ENCODE data around the gene SLC13A4.
"Not testable (repeated sequence)": the region's sequence is repeated elsewhere in the genome, so short reads cannot be mapped to it uniquely, and the experiment has no call there.

SLC13A4 gene

DNA sequence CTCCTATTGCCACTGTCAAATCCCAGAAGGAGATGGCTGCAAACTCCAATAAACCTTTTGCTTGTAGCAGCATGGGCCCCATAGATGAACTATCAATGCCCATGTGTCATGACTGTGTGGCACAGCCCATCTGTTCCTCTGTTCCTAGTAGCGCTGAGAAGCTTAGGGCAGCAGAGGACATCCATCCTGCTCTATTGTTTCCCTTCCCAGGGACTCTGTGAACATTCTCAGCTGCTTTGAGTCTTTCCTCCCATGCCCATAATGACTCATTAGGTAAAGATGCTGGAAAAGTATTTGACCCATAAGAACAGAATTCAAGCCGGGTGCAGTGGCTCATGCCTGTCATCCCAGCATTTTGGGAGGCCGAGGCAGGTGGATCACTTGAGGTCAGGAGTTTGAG lies 37.4 kb downstream of the SLC13A4 start:
- DNase-seq: peak; percentile 24

DNA sequence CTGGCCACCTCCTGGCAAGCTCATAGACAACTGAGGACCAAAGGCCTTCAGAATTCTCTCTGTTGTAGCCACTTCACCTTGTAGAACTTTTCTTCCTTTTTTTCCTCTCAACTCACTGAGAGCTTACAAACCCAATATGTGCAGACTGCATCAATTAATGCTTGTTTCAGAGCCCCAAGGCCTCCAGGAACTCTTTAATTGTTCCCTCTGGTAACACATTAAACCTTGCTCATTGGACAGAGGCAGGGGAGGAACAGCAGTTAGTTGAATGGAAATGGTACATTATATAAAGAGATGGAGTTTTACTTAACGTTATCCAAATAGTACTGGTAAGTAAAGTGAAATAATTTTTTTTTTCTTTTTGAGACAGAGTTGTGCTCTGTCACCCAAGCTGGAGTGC lies 40.5 kb downstream of the SLC13A4 start:
- DNase-seq: no peak

DNA sequence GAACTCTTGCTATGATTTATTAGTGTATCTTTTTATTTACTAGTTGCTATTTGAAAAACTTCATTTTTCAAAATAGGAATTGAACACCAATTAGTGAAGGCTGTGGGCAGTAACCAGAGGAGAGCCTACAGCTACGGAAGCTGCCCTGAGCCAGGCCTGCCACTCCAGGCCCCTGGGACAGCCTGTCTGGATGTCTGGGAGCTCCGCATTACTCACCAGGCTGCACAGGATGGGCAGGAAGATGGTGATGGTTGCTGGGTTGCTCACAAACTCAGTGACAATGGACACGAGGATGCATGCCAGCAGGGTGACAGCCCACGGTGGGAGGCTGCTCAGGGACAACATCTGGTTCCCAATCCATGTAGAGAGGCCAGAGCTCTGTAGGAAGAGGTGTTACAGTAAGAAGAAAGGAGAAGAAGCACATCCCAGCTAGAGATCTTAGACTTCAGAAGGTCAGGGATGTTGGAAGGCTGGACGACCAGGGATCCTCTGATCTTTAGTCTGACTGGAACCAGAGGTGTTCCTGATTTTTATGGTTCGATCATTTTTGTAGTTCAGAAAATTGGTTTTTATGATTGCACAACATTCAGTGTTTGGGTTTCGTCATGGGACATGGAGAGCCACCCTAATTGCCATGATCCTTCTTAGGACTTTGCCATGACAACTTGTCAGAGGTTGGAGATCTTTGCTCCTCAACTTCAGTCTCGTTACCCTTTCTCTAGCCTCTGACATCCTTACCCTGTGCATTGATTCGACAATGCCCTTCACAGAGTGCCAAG lies 42.5 kb downstream of the SLC13A4 start:
- DNase-seq: no peak

DNA sequence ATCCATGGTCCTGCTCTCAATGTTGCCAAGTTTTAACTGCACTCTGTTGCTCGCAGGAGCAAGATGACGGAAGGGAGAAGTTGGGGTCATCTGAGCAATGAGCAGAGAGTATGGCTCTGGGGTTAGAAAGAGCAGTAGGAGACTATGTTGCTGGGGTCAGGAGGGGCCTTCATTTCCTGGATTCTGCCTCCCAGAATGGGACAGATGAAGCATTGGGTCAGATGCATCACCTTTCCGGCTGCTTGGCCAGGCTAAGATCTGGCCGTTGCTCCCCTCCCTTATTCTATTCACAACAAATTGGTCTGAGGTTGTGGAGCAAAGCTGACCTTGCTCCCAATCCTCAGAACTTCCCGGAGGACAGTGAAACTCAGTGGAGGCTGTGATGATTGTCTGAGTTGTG lies 43.3 kb downstream of the SLC13A4 start:
- DNase-seq: no peak

DNA sequence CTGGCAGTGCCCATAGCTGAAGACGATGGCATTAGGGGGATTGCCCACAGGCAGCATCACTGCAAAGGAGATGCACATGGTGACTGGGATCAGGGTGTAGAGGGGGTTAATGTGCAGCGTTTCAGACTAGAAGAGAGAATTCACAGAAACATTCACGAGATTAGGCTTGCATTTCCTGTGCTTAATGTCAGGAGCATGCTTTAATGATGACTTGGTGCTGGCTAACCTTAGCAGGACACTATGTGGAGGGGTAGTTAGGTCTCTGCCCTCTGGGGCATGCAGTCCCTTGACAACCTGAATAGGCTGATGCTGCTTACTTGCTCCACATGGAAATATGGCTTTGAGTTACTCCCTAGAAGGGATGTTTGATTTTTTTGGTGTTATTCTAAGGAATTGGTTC lies 43.9 kb downstream of the SLC13A4 start:
- peak; percentile 35 for DNase-seq

DNA sequence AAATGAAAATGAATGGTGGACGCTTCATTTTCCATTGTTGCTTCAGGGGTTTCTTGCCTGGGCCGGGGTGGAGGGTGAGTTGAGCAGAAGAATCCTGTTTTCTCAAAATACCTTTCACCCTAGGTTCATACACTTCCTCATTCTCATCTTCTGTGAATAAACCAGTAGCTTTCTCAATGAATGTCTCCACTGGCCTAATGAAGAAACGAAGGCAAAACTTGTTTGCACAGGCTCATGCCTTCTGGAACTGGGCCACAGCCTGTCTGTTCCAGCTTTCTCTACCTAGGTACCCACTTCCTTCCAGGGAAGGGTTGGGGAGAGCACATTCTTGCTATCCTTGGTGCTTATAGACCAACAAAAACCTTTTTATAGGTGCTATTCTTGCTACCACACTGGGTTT lies 44.4 kb downstream of the SLC13A4 start:
- DNase-seq: no peak

DNA sequence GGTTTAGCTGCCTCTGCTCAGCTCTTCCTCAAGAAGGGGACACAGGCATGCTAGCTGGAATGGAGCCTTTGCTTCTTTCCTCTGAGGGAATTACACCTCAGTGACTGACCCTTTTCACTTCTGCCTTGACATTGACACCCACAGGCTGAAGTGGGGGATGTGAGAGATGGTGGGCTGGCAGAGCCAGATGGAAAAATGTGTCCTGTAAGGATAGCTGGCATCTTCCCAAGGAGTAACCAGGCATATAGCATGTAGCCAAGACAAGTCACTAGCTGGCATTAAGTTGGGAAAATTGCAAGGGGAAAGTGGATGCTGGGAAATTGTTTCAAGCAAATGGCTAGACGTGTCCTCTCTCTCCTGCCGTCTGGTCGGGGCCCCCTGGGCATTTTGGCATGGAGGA lies 45.8 kb downstream of the SLC13A4 start:
- no peak for DNase-seq

DNA sequence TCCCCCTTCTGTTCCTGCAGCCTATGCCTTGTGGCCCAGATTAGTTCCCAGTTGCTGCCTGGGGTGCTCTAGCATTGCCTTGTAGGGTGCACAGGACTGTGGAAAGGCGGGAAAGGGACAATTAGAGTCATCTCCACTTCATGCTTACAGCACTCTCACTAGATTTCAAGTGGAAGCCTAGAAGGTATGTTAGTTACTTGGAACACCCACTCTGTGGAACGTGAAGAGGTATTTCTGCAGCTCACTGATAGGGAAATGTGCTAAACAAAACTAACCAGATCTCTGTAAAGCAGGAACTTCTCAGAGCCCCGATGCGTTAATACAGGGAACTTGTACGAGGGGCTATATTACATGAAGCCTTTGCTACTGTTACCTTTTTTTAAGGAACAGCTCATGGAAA lies 46.2 kb downstream of the SLC13A4 start:
- DNase-seq: no peak

DNA sequence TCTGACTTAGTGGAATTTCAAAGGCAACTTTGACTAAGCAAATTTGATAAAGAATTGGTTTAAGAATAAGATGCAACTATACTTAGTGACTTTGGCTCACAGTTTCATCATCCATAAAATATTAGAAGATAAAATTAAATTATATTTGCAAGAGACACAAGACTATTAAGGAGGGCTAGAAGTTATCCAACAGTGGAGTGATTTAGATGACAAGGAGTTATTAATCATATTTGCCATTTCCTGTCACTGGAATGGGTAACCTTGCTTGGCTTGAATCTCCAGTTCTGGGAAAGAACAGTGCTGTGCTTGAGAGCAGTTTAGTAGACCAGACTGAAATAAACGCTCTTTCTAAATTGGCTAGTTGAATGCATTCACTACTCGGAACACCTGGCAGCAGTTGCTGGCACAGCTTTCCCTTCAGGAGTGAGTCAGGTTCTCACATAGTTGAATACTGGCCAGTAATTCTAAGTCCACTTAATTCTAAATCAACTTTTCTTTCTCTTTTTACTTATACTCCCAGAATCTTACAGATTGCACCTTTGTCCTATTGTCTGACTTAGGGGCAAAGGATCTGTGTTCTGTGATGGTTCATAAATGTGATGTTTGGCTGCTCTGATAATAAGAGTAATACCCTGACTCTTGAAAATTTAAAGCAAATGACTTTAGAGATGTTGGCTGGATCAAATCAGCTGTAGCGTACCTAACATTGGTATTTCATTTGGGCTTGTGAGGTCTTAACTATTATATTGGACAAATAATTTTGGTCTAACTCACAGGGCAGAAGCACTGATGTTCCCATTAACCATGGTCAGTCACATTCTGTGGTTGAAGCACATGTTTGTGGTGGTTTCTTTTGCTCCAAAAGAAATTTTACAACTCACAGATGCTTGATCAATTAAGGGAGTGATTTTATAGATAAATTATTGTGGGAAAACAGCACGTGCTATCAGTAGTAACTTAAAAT lies 49.1 kb downstream of the SLC13A4 start:
- DNase-seq: peak; percentile 29

DNA sequence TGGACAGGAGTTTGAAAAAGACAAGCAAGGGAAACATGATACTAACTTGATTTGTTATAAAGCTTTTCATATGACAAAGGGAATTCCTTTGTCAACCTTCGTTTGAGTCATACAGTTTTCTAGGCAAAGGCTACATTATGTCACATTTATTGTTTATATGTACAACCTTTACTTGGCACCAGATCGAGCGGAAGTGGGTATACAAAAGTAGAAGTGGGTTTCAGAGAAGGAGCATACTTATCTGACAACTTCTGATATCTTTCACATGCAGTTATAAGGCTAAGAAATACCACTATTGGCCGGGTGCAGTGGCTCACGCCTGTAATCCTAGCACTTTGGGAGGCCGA lies 54.7 kb downstream of the SLC13A4 start:
- DNase-seq: peak; percentile 47

DNA sequence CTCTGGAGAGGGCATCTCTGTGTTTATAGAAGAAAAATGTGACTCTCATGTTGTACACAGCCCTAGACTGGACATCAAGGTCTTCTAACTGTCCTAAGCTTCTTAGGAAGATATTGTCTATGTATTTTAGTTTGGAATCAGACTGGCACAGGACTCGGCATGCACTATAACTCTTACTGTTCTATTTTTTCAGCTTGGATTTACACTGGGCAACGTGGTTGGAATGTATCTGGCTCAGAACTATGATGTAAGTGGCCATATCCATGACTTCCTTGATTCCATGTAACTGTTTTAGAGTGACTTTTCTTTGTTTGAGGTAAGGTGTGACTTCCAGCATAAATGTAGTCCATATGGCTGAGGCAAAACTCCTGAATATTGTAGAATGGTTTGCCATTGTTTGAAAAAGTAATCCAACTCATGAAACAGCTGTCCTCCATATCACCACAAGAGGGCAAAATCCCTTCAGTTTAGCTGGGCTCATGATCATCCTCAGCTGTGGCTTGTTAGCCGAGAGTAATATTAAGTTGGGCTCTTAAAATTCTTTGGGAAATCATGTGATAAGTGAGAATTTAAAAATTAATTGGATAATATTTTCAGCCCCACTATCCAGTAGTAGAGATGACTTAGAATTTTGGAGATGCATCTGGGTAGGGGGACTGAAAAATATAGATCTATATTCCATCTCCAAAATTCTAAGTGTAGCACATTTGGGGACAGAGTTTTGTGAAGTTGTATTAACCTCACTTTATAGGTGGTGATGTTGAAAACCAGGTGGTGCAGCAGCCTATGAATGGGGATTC lies 55.2 kb downstream of the SLC13A4 start:
- peak; percentile 75 for DNase-seq

DNA sequence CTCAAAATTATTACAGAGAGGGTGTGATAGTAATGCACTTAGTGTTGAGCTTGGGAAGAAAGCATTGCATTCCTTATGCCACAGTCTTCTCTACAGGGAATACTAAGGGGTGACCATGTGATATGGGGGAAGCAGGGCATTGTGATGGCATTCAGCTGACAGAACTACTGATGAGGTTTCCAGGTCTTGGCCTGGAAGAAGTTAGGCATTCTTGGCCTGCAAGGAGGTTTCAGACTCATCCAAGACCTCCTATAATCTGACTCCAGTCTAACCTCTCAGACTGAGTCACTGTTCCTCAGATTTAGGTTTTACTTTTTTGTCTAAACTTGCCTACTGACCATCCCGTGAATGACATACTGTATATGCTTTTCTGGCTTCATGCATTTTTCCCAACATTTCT lies 57.8 kb downstream of the SLC13A4 start:
- no peak for DNase-seq

DNA sequence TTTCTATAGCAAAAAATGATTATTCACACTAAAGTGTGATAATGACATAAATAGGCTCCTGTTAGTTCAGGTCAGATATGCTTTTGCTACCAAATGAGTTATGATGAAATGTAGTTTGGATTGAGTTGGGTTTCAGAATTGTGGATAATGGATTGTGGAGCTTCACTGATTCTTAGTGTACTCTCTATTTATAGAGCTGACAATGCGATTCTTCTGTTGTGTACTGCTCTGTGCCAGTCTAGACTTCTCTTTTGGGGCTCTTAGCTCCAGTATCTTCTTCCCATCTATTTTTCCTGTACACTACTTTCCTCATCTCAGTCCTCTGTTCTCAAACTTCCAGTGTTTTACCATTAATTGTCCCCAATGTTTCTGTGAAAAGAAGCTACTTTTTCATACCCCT lies 58.2 kb downstream of the SLC13A4 start:
- no peak for DNase-seq

DNA sequence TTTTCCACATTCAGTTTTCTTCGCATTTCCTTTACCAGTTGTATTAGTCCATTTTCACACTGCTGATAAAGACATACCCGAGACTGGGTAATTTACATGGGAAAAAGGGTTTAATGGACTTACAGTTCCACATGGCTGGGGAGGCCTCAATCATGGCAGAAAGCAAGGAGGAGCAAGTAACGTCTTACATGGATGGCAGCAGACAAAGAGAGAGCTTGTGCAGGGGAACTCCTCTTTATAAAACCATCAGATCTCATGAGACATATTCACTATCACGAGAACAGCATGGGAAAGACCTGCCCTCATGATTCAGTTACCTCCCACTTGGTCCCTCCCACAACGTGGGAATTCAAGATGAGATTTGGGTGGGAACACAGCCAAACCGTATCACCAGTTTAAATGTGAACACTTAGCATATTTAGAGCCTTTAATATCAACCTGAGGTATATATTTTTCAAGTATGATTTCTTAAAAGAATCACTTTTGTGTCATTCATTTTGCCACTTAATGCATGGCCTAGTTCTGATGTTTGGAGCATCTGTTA lies 59.1 kb downstream of the SLC13A4 start:
- not testable (repeated sequence) for DNase-seq

DNA sequence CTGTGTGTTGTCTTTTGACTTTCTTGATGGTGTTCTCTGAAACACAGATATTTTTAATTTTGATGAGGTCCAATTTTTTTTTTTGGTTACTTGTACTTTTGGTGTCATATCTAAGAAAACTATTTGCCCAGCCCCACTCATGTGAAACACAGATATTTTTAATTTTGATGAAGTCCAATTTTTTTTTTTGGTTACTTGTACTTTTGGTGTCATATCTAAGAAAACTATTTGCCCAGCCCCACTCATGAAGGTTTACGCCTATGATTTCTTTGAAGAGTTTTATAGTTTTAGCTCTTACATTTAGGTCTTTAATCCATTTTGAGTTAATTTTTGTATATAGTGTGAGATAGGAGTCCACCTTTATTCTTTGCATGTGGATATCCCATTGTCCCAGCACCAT lies 60.4 kb downstream of the SLC13A4 start:
- DNase-seq: not testable (repeated sequence)

DNA sequence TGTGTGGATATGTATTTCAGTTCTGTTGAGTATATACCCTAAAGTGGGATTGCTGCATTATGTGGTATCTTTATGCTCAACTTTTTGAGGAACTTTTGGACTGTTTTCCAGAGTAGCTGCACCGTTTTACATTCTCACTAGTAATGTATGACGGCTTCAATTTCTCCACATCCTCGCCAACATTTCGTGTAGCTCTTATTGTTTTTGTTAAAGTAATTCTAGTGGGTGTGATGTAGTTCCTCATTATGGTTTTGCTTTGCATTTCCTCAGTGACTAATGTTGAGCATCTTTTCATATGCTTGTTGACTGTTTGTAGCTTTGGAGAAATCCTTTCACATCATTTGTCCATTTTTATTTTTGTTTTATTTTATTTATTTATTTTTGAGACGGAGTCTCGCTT lies 61.1 kb downstream of the SLC13A4 start:
- no peak for DNase-seq

DNA sequence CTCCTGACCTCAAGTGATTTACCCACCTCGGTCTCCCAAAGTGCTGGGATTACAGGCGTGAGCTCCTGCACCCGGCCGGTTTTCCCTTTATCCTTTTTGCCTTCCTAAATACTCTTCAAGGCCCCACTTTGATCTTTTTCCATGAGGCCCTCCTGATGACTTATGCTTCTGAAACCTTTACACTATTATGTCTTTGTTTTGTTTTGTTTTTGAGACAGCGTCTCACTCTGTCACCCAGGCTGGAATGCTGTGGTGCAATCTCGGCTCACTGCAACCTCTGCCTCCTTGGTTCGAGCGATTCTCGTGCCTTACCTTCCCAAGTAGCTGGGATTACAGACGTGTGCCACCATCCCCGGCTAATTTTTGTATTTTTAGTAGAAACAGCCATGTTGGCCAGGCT lies 61.8 kb downstream of the SLC13A4 start:
- no peak for DNase-seq

DNA sequence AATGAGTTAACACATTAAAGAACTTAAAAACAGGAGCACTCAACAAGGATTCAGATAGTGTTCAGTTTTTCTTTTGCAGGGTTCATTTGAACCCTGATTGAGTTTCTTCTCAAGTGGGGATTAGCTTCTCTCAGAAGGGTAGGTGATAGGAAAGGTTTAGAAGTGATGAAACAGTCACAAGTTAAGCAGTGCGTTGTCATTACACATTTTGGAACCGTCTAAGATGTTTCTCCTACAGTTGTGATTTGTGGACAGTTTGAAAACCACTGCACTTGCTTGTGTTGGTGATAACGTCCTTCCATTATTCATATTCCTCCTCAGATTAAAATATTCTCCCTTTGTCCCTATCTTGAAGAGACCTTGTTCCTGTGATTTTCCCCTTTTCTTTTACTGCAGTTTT lies 62.9 kb downstream of the SLC13A4 start:
- DNase-seq: no peak

DNA sequence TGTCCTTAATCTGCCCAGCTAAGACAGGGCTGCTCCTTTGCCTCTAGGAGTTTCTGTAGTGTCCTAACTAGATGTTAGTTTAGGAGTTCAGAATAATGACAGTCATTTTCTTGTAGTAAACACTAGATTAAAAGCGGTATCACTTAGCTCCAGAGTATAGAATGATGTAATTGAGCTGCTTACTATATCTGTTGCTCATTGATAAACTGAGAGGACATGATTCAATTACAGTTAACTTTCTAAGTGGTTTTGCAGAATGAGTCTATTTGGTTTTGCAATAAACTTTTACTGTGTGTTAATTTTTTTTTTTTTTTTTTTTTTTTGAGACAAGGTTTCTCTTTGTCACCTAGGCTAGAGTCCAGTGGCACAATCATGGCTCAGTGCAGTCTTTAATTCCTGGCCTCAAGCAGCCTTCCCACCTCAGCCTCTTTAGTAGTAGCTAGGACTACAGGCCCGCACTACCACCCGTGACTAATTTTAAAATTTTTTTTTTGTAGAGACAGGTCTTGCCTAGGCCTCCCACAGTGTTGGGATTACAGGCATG lies 63.9 kb downstream of the SLC13A4 start:
- no peak for DNase-seq

DNA sequence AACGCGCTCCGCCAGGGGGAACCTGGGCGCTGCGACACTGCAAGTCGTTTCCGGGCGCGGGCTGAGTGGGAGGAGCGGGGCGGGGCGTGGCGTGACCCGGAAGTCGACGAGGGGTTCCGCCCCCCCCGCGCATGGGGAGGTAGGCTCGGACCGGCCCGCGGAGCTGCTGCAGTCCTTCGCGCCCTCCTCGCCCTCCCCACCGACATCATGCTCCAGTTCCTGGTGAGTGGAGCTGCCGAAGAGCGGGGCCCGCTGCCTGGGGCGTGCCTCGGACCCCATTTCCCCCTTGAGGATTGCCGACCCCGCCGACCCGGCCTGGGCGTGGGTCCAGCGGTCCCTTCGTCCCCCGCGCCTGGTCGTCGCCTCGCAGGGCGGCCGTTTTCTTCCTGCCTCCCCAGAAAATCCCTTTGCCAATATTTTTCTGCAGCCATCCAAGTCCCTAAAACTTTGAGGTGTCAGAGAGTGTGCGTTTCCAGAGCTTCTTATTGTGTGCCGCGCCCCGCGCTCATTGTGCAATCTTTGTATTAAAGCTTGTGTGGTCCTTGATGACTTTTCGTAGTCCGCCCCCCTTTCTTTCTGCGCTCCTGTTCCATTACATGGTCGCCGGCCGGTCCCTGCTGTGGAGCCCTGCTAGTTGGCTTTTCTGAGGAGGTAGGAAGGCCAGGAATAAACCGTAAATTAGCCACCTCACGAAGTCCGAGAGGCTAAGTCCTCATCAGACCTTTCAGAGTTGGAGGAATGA lies 65.4 kb downstream of the SLC13A4 start, which contains the start of gene STMP1:
STMP1 (plus strand) TSS at position 142 of the 742 bp plus-strand sequence.
- peak; percentile 88 for DNase-seq

DNA sequence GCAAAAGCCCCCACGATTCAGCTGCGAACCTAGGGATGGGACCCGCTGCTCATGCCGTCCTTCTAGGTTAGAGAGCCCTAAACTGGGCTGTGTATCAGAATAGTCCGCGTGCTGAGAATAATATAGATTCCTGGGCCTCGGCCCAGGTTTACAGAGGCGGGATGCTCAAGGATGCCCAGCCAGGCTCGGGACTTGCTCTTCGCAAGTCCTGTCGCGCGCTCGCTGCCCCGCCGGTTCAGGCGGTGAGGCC lies 65.9 kb downstream of the SLC13A4 start:
- no peak for DNase-seq

Data from kidney glomerular epithelial cell (primary cell).